Uterus (tissue), 4 donors: Measurements from ENCODE around the gene CLSTN2. TPM values are rescaled to one million over a fixed set of nuclear protein-coding genes. Genes with fewer than 3 reads are reported as not detected.

Experiments used
- DNase-seq, 2 donors: peaks; one replicate each; pipeline ENCODE4 v3.0.0-alpha.2; 2019 to 2020
- H3K27ac ChIP-seq, 2 donors: fragments of 200-600 bp; sonication (generic); 1 replicate in 1 of 2; 2 replicates in 1 of 2; pipeline ENCODE4 v1.5.1; 2016 to 2018
- H3K27me3 ChIP-seq, 2 donors: fragments of 200-600 bp; sonication (generic); one replicate each; pipeline ENCODE4 v1.5.1; 2018 to 2019; ENCODE audit warnings: control low read depth in 1 of 2
- H3K36me3 ChIP-seq, 2 donors: fragments of 200-600 bp; sonication (generic); one replicate each; pipeline ENCODE4 v1.5.1; 2019; ENCODE audit warnings: control low read depth in 1 of 2
- H3K4me1 ChIP-seq, 2 donors: fragments of 200-600 bp; sonication (generic); one replicate each; pipeline ENCODE4 v1.5.1; 2018 to 2019; ENCODE audit warnings: control low read depth in 1 of 2
- H3K4me3 ChIP-seq, 2 donors: fragments of 200-600 bp; sonication (generic); 1 replicate in 1 of 2; 2 replicates in 1 of 2; pipeline ENCODE4 v1.5.1; 2018 to 2019; ENCODE audit warnings: mild to moderate bottlenecking in 1 of 2
- H3K9me3 ChIP-seq, 2 donors: fragments of 200-600 bp; sonication (generic); one replicate each; pipeline ENCODE4 v1.5.1; 2019; ENCODE audit warnings: control low read depth in 1 of 2
- POLR2A ChIP-seq, 2 donors: fragments of 450-650 bp; IDR thresholded peaks; one replicate each; pipeline ENCODE4 v1.6.1; 2016; ENCODE audit warnings: antibody characterized with exemption in 2 of 2, mild to moderate bottlenecking in 1 of 2, moderate library complexity in 1 of 2
- intact Hi-C: fragments of 100-400 bp; cut with DNase I; formaldehyde crosslinking; loops from one replicate; pipeline ENCODE4 v1.15.1; 2023; ENCODE audit warnings: low total_unique reads
- total RNA-seq, 4 donors: library from RNA; depleted of rRNA in 3 of 4; stranded (reverse); fragments of >200 nt in 3 of 4; gene quantifications; one replicate each; pipeline versions ENCODE4 v1.1.0 to v1.2.4, GENCODE V29; 2014 to 2023
- TF ChIP-seq, protein P1 (sequence below), 4 experiments: fragments of 200-600 bp in 2 of 4; fragments of 450-650 bp in 2 of 4; sonication (generic) in 2 of 4; IDR thresholded peaks; one replicate each; pipeline ENCODE4 v1.5.1; 2016 to 2019; ENCODE audit warnings: antibody characterized with exemption in 4 of 4, mild to moderate bottlenecking in 2 of 4, moderate library complexity in 1 of 4
- donor health status: DM: yes; HTN: yes; CAD: no.

The CLSTN2 gene
- total RNA-seq, 4 donors from 2014 or later: 4.7 to 32.2 (median 19.2) TPM

- Histone ChIP-seq H3K36me3 (no peaks in the 10 kb centered on the region), H3K9me3 (no peaks in the 10 kb centered on the region), H3K4me3 (no peak overlapping the region), H3K27ac (no peak overlapping the region), H3K27me3 (no peaks in the 10 kb centered on the region), H3K4me1 (no peaks in the 10 kb centered on the region)
- TF ChIP-seq, protein P1, sequence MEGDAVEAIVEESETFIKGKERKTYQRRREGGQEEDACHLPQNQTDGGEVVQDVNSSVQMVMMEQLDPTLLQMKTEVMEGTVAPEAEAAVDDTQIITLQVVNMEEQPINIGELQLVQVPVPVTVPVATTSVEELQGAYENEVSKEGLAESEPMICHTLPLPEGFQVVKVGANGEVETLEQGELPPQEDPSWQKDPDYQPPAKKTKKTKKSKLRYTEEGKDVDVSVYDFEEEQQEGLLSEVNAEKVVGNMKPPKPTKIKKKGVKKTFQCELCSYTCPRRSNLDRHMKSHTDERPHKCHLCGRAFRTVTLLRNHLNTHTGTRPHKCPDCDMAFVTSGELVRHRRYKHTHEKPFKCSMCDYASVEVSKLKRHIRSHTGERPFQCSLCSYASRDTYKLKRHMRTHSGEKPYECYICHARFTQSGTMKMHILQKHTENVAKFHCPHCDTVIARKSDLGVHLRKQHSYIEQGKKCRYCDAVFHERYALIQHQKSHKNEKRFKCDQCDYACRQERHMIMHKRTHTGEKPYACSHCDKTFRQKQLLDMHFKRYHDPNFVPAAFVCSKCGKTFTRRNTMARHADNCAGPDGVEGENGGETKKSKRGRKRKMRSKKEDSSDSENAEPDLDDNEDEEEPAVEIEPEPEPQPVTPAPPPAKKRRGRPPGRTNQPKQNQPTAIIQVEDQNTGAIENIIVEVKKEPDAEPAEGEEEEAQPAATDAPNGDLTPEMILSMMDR (IDR thresholded peaks at IDR 0.05): no peak
- TF ChIP-seq POLR2A (IDR thresholded peaks at IDR 0.05): no peak
- DNase-seq: no peak
- intact Hi-C loops: no loop called here
Observed at GRCh38 chr3:139941580-139941979, 6.6 kb downstream of the CLSTN2 start.

- intact Hi-C loops: no loop called here
- no peak for DNase-seq
- no peak overlapping the region for H3K4me3 ChIP-seq
- H3K36me3 ChIP-seq: no peaks in the 10 kb centered on the region
- no peak overlapping the region for H3K27ac ChIP-seq
- H3K4me1 ChIP-seq: no peaks in the 10 kb centered on the region
- H3K27me3 ChIP-seq: no peaks in the 10 kb centered on the region
- H3K9me3 ChIP-seq: no peaks in the 10 kb centered on the region
- TF ChIP-seq, protein P1 (IDR thresholded peaks at IDR 0.05): no peak
- TF ChIP-seq POLR2A (IDR thresholded peaks at IDR 0.05): no peak
Observed at GRCh38 chr3:139944256-139944910, 9.4 kb downstream of the CLSTN2 start.

DNA sequence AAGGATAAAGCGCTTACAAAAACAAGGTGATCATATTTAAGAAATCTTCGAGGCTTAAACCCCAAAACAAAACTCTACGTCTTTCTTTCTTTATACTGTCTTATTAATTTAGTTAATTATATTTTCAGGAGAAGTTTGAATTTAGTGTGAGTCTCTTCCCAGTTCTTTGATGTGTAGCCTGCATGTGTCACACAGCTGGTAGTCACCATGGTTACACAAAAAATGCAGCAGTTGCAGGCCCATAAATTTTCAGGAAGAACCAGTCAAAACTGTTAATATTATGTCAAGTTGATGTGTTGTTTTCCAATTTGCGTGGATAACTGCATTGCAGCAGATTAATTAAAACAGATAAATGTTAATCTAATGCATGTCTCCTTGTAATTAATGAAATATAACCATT is 10.4 kb downstream of the CLSTN2 start:
- no peak overlapping the region for H3K4me3 ChIP-seq
- intact Hi-C loops: no loop called here
- TF ChIP-seq, protein P1 (IDR thresholded peaks at IDR 0.05): no peak
- TF ChIP-seq POLR2A (IDR thresholded peaks at IDR 0.05): no peak

GRCh38 chr3:139945942-139946341 is 11.0 kb downstream of the CLSTN2 start:
- intact Hi-C loops: no loop called here
- H3K9me3 ChIP-seq: no peaks in the 10 kb centered on the region
- no peaks in the 10 kb centered on the region for H3K27me3 ChIP-seq
- no peaks in the 10 kb centered on the region for H3K36me3 ChIP-seq
- no peaks in the 10 kb centered on the region for H3K4me1 ChIP-seq
- DNase-seq: no peak
- no peak overlapping the region for H3K4me3 ChIP-seq
- no peak for TF ChIP-seq POLR2A (IDR thresholded peaks at IDR 0.05)
- TF ChIP-seq, protein P1 (IDR thresholded peaks at IDR 0.05): no peak
- no peak overlapping the region for H3K27ac ChIP-seq

More for the DNA sequence above, 10.4 kb downstream of the CLSTN2 start:
- Histone ChIP-seq H3K4me1 (no peaks in the 10 kb centered on the region), H3K27ac (no peak overlapping the region), H3K27me3 (no peaks in the 10 kb centered on the region), H3K36me3 (no peaks in the 10 kb centered on the region), H3K9me3 (no peaks in the 10 kb centered on the region)
- no peak for DNase-seq

DNA sequence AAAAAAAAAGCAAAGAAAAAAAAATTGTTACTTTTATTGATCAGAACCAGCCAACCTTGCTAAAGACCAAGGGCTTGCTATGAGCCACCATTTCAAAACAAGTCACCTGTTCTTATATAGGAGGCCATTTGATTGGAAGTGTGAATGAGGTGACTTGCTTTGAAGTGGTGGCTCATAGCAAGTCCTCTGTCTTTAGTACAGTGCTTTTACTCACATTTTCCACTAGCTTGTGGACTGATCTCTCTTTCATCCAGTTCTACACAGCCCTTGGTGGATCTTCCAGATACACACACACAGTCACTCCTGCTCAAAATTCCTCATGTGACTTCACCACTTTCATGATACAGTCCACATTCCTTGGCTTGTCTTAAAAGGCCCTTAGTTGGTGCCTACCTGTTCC is 13.5 kb downstream of the CLSTN2 start:
- TF ChIP-seq, protein P1 (IDR thresholded peaks at IDR 0.05): no peak
- TF ChIP-seq POLR2A (IDR thresholded peaks at IDR 0.05): no peak
- no peak overlapping the region for H3K27ac ChIP-seq
- no peaks in the 10 kb centered on the region for H3K27me3 ChIP-seq
- DNase-seq: no peak
- H3K36me3 ChIP-seq: no peaks in the 10 kb centered on the region
- H3K9me3 ChIP-seq: no peaks in the 10 kb centered on the region
- no peak overlapping the region for H3K4me3 ChIP-seq
- intact Hi-C loops: no loop called here
- no peaks in the 10 kb centered on the region for H3K4me1 ChIP-seq
